Activated CD4-positive, alpha-beta memory T cell treated with anti-CD3 and anti-CD28 coated beads for 36 hours (primary cell): ENCODE measurements around the gene HMGN3. TPM values are rescaled to one million over a fixed set of nuclear protein-coding genes. Genes with fewer than 3 reads are reported as not detected.
A peak's percentile ranks its signal among the peaks of the same experiment; 100 is the strongest.
"Not testable (repeated sequence)": the region's sequence is repeated elsewhere in the genome, so short reads cannot be mapped to it uniquely, and the experiment has no call there.

Experiments used
- CTCF ChIA-PET: fragments of 350-600 bp; sonication (Branson Sonifier 250); formaldehyde crosslinking; loops from one replicate; lab custom pipeline; 2021; ENCODE audit warnings: antibody characterized with exemption, inconsistent platforms; lab: Charles Lee
- POLR2A ChIA-PET: fragments of 350-600 bp; sonication (Branson Sonifier 250); formaldehyde crosslinking; loops from one replicate; lab custom pipeline; 2021; ENCODE audit warnings: antibody characterized with exemption; lab: Charles Lee
- DNase-seq: peaks from one replicate; pipeline ENCODE4 v3.0.0-alpha.2; 2020
- H3K27ac Mint-ChIP-seq: one replicate; pipeline ENCODE4 v1.8.0; 2021; ENCODE audit warnings: mixed read lengths
- H3K27me3 Mint-ChIP-seq: one replicate; pipeline ENCODE4 v1.8.0; 2021; ENCODE audit warnings: mixed read lengths
- H3K36me3 Mint-ChIP-seq: one replicate; pipeline ENCODE4 v1.8.0; 2021; ENCODE audit warnings: mixed read lengths
- H3K4me1 Mint-ChIP-seq: one replicate; pipeline ENCODE4 v1.8.0; 2021; ENCODE audit warnings: low read depth, mixed read lengths
- H3K4me3 Mint-ChIP-seq: one replicate; pipeline ENCODE4 v1.8.0; 2021; ENCODE audit warnings: mild to moderate bottlenecking, mixed read lengths
- H3K9me3 Mint-ChIP-seq: one replicate; pipeline ENCODE4 v1.8.0; 2021; ENCODE audit warnings: mixed read lengths
- intact Hi-C: fragments of 100-400 bp; cut with micrococcal nuclease; formaldehyde crosslinking; loops from one replicate; pipeline ENCODE4 v1.15.1; 2023
- total RNA-seq, 2 experiments: library from RNA; stranded (reverse); gene quantifications; one replicate each; pipeline ENCODE4 v1.2.3, GENCODE V29; 2021

The HMGN3 gene
- total RNA-seq, result 10 to 100 TPM; 37.4 to 39.8 TPM

DNA sequence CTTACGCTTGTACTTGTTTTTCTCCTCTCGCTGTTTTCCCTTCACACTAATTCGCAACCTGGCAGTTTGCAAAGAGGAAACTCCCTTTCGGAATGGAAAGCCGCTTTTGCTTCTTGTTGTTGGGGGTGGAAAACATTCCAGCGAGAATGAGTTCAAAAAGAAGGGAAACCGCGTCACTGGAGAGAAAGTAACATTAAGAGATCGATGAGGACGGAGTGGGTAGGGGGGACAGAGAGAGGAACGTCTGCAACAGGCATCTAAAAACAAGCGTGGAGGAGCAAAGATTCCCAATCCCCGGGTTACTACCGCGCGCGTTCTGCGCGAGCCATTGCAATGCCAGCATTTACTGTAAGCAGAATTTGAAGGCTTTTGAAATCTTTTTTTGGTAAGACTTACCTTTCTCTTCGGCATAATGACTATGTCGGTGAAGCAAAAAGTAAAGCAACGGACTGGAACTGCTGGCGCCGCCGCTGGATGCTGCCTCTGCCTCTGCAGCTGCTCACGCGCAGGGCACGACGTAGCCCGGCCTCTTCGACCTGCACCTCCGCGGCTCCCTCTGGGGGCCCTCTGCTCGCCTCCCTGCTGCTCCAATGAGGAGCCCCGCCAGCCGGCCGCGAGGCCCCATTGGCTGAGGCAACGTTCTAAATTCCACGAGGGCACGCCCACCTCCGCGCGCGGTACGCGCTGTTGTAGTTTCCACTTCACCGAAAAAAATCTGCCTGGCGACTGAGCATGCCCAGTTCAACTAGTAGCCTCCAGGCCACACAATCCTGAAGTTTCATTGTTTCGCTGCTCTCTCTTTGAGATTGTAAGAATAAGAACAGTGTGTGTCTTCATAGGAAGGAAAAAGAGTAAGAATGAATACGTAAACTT is at the start of gene HMGN3:
Gene HMGN3, minus strand, starts transcription at position 533 of the 873 bp plus-strand sequence.
- POLR2A ChIA-PET, result no interaction called here
- intact Hi-C loops, result loop anchor here (1.0 to 10.0 kb wide), 5 partner anchors 156 to 870 kb away; partner anchors contain the start of genes BCKDHB, IRAK1BP1, LCA5 and PHIP
- H3K27me3 Mint-ChIP-seq, result no peaks in the 10 kb centered on the region

DNA sequence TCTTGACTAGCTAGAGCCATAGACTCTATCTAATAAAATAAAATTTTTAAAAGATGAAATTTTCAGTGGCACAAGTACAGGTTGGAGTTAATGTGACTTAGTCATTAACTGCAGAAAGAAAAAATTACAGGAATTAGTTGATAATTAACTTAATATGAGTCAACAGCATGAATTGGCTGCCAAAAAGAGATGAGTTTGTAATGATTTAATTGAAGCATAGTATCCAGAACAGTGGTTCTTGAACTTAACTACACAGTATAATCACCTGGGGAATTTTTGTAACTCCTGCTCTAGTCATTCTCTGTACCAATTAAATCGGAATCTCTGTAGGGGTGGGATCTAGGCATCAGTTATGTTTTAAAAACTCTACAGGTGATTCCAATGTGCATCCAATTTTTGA is 46.3 kb upstream of the HMGN3 start:
- POLR2A ChIA-PET, result no interaction called here
- intact Hi-C loops, result no loop called here

More for the DNA sequence above, at the start of gene HMGN3:
- DNase-seq, result peak; percentile 95
- peak within 1 kb of the TSS; percentile 79 for H3K27ac Mint-ChIP-seq
- no peaks in the 10 kb centered on the region for H3K9me3 Mint-ChIP-seq
- H3K4me3 Mint-ChIP-seq, result peak within 1 kb of the TSS; percentile 88
- H3K4me1 Mint-ChIP-seq, result peaks cover 15% of the 10 kb centered on the region
- peaks cover 4% of the 10 kb centered on the region for H3K36me3 Mint-ChIP-seq
- CTCF ChIA-PET, result interaction anchor here (1.6 kb wide), 1 partner anchor 17 kb away, joined by 4 read pairs; no protein-coding TSS in a partner anchor

DNA sequence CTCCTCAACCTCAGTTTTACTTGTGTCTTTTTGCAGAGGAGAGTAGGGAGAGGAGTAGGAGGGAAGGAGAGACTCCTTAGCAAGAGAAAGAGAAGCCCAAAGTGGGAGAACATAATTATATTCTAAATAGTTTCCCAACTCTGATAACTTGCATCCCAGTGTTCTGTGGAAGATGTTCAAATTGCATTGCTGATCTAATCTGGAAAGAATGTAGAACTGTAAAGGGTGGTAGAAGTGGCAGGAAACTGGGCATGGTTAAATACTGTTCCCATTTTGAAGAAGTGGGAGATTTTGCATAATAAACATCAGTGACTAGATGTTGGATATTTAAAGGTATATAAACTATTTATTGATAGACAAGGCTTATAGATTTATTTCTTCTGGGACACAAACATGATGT is 42.6 kb upstream of the HMGN3 start:
- Mint-ChIP-seq H3K4me3 (no peak overlapping the region), H3K27ac (no peak overlapping the region), H3K9me3 (peaks cover 11% of the 10 kb centered on the region), H3K4me1 (no peaks in the 10 kb centered on the region), H3K27me3 (no peaks in the 10 kb centered on the region), H3K36me3 (no peaks in the 10 kb centered on the region)
- intact Hi-C loops, result no loop called here
- no peak for DNase-seq
- CTCF ChIA-PET, result no interaction called here
- POLR2A ChIA-PET, result no interaction called here

More for the DNA sequence above, 46.3 kb upstream of the HMGN3 start:
- CTCF ChIA-PET, result no interaction called here
- no peak for DNase-seq
- H3K27me3 Mint-ChIP-seq, result peaks cover under 1% of the 10 kb centered on the region
- H3K27ac Mint-ChIP-seq, result no peak overlapping the region
- H3K4me1 Mint-ChIP-seq, result no peaks in the 10 kb centered on the region
- H3K36me3 Mint-ChIP-seq, result no peaks in the 10 kb centered on the region
- no peak overlapping the region for H3K4me3 Mint-ChIP-seq
- H3K9me3 Mint-ChIP-seq, result peaks cover 11% of the 10 kb centered on the region

DNA sequence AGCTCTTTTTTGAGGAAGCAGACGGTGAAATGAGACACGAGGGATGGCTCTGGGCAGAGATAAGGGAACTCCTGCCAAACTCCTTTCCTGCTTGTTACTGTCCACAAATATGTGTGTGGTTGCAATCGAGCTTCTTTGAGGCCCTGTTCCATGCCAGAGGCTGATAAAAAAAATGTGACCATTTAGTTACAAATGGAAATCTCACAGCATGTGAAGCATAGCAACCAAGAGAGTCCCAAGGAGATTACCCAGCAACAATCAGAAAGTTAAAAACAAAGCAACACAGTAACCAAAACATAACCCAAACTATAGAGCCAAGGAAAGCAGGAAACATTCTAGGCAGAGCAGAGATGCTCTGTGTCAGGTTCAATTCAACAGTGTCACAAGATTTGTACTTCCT is 35.4 kb upstream of the HMGN3 start:
- peaks cover 8% of the 10 kb centered on the region for H3K27me3 Mint-ChIP-seq
- H3K9me3 Mint-ChIP-seq, result no peaks in the 10 kb centered on the region
- intact Hi-C loops, result no loop called here
- H3K36me3 Mint-ChIP-seq, result no peaks in the 10 kb centered on the region
- no peak overlapping the region for H3K4me3 Mint-ChIP-seq
- DNase-seq, result no peak
- no peaks in the 10 kb centered on the region for H3K4me1 Mint-ChIP-seq
- POLR2A ChIA-PET, result no interaction called here
- H3K27ac Mint-ChIP-seq, result no peak overlapping the region
- CTCF ChIA-PET, result interaction anchor here (0.6 kb wide), 1 partner anchor 19 kb away, joined by 3 read pairs; no protein-coding TSS in a partner anchor

DNA sequence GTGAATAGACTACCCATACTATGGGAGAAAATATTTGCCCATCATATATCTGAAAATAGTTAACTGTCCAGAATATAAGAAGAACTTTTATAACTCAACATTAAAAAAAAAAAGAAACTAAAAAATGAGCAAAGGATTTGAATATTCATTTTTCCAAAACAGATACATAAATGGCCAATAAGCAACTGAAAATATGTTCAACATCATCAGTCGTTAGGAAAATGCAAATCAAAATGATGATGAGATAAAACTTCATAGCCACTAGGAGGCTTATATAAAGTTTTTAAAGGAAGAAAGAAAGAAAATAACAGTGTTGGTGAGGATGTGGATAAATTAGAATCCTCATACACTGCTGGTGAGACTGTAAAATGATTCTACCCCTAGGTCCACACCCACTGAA is 32.6 kb upstream of the HMGN3 start:
- Mint-ChIP-seq H3K9me3 (no peaks in the 10 kb centered on the region), H3K4me3 (no peak overlapping the region), H3K27ac (no peak overlapping the region), H3K27me3 (peaks cover 14% of the 10 kb centered on the region), H3K36me3 (no peaks in the 10 kb centered on the region), H3K4me1 (no peaks in the 10 kb centered on the region)
- POLR2A ChIA-PET, result no interaction called here
- CTCF ChIA-PET, result no interaction called here
- no peak for DNase-seq
- intact Hi-C loops, result no loop called here

DNA sequence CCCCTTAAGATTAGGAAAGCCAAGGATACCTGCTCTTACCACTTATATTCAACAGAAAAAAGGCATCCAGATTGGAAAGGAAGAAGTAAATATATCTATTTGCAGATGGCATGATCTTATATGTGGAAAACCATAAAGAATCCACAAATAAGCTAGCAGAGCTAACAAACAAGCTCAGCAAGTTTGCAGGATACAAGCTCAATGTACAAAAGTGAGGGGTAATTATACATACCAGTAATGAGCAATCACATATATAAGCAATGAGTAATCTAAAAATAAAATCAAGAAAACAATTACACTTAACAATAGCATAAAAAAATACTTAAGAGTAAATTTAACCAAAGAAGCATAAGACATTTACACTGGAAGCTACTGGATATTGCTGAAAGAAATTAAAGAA is 31.6 kb upstream of the HMGN3 start:
- POLR2A ChIA-PET, result no interaction called here
- H3K27ac Mint-ChIP-seq, result no peak overlapping the region

DNA sequence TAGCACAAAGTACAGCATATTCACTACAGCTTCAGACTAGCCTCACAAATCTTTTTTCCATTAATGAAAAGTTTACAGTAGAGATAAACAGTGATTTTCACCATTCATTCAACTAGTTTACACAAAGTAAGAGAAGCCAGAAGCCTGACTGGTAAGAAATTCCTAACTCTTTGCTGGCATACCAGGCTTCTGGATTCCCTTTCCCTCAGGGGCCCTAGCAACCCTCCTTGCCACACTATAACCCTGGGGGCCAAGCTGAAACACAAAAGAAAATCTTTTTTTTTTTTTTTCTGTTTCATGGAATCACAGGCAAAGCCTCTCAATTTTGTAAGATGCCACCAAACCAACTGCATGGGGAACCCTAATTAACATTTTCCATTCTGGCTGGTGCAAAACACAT is 28.9 kb upstream of the HMGN3 start:
- Mint-ChIP-seq H3K27ac (no peak overlapping the region), H3K4me3 (no peak overlapping the region), H3K9me3 (no peaks in the 10 kb centered on the region), H3K27me3 (peaks cover 10% of the 10 kb centered on the region), H3K36me3 (no peaks in the 10 kb centered on the region), H3K4me1 (no peaks in the 10 kb centered on the region)
- ChIA-PET CTCF (no interaction called here), POLR2A (no interaction called here)
- DNase-seq, result no peak
- intact Hi-C loops, result no loop called here

More for the DNA sequence above, 31.6 kb upstream of the HMGN3 start:
- CTCF ChIA-PET, result no interaction called here
- Mint-ChIP-seq H3K36me3 (no peaks in the 10 kb centered on the region), H3K27me3 (peaks cover 16% of the 10 kb centered on the region), H3K4me1 (no peaks in the 10 kb centered on the region), H3K9me3 (no peaks in the 10 kb centered on the region), H3K4me3 (no peak overlapping the region)
- no peak for DNase-seq
- intact Hi-C loops, result no loop called here

DNA sequence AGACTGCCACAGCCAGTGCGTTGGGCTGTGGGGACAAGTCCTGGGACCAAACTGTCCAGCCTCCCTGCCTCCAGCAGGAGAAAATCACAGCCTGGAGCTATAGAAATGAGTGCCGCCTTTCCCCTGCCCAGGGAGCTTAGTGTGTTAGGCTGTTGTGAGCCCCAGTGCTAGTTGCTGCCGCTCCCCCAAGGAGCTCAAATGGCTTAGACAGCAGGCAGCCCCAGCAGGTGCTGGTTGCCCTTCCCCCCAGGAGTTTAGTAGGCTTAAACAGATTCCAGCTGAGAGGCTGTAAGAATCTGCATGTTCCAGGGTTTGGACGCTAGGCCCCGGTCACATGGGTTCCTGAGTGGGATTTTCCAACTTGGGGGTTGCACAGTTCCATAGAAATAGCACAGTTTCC is 27.2 kb upstream of the HMGN3 start:
- ChIA-PET POLR2A (no interaction called here), CTCF (no interaction called here)
- no peak for DNase-seq
- no peaks in the 10 kb centered on the region for H3K36me3 Mint-ChIP-seq
- intact Hi-C loops, result no loop called here
- H3K27ac Mint-ChIP-seq, result no peak overlapping the region
- H3K4me1 Mint-ChIP-seq, result no peaks in the 10 kb centered on the region
- peaks cover 8% of the 10 kb centered on the region for H3K27me3 Mint-ChIP-seq
- H3K9me3 Mint-ChIP-seq, result no peaks in the 10 kb centered on the region
- no peak overlapping the region for H3K4me3 Mint-ChIP-seq

DNA sequence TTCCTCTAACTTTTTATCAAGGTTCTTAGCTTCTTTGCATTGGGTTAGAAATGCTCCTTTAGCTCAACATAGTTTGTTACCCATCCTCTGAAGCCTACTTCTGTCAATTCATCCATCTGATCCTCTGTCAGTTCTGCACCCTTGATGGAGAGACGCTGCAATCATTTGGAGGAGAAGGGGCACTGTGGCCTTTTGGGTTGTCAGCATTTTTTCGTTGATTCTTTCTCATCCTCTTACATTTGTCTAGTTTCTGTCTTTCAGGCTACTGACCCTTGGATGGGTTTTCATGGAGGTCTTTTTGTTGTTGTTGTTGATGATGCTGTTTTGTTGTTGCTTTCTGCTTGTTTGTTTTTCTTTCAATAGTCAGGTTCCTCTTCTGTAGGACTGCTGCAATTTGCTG is 26.3 kb upstream of the HMGN3 start:
- Mint-ChIP-seq H3K36me3 (no peaks in the 10 kb centered on the region), H3K4me3 (no peak overlapping the region), H3K4me1 (no peaks in the 10 kb centered on the region), H3K27ac (no peak overlapping the region), H3K27me3 (peaks cover 8% of the 10 kb centered on the region), H3K9me3 (peaks cover 2% of the 10 kb centered on the region)
- ChIA-PET CTCF (no interaction called here), POLR2A (no interaction called here)
- intact Hi-C loops, result no loop called here
- no peak for DNase-seq

DNA sequence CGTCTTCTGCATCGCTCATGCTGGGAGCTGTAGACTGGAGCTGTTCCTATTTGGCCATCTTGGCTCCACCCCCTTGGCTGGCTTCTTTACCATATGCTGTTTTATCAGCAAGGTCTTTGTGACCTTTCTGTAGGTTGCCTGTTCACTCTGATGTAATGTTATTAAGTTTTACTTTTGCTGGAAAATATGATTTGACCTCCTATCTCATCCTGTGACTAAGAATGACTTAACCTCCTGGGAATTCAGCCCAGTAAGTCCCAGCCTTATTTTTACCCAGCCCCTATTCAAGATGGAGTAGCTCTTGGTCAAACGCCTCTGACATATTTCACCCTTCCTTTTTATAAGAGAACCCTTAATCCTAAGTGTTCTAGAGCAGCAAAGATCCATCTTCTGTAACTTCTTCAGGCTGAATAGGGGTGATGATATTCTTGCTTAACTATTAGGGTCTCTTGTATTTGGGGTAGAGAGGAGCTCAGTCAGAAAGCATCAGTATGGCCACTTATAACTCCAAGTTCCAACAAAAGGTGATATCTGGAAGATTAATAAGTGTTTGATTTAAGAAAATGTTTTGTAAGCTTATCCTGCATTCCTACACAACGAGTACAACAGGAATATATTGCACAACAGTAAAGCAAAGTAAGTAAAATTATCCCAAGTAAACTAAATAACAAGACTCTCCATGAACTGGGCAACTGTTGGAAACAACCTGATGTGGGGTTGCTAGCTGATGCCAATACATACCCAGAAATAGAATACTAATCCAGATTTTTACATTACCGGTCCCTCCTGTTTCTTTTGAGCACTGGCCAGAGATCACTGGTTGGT is 23.1 kb upstream of the HMGN3 start:
- Mint-ChIP-seq H3K36me3 (no peaks in the 10 kb centered on the region), H3K4me3 (no peak overlapping the region), H3K4me1 (no peaks in the 10 kb centered on the region), H3K9me3 (peaks cover 13% of the 10 kb centered on the region), H3K27me3 (peaks cover 9% of the 10 kb centered on the region), H3K27ac (no peak overlapping the region)
- DNase-seq, result no peak
- CTCF ChIA-PET, result no interaction called here
- POLR2A ChIA-PET, result no interaction called here
- intact Hi-C loops, result no loop called here

DNA sequence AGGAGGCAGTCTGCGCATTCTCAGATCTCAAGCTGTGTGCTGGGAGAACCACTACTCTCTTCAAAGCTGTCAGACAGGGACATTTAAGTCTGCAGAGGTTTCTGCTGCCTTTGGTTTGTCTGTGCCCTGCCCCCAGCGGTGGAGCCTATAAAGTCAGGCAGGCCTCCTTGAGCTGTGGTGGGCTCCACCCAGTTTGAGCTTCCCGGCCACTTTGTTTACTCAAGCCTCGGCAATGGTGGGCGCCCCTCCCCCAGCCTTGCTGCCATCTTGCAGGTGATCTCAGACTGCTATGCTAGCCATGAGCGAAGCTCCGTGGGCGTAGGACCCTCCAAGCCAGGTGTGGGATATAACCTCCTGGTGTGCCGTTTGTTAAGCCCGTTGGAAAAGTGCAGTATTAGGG is 22.3 kb upstream of the HMGN3 start:
- H3K27me3 Mint-ChIP-seq, POLR2A ChIA-PET, H3K4me3 Mint-ChIP-seq, DNase-seq, H3K36me3 Mint-ChIP-seq, H3K27ac Mint-ChIP-seq, H3K4me1 Mint-ChIP-seq, CTCF ChIA-PET, intact Hi-C loops: not testable (repeated sequence)
- H3K9me3 Mint-ChIP-seq, result peaks cover 13% of the 10 kb centered on the region

DNA sequence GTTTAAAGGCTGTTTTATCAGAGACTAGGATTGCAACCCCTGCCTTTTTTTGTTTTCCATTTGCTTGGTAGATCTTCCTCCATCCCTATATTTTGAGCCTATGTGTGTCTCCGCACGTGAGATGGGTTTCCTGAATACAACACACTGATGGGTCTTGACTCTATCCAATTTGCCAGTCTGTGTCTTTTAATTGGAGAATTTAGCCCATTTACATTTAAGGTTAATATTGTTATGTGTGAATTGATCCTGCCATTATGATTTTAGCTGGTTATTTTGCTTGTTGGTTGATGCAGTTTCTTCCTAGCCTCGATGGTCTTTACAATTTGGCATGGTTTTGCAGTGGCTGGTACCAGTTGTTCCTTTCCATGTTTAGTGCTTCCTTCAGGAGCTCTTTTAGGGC is 20.6 kb upstream of the HMGN3 start:
- H3K27ac Mint-ChIP-seq, H3K4me1 Mint-ChIP-seq, CTCF ChIA-PET, DNase-seq, POLR2A ChIA-PET, H3K27me3 Mint-ChIP-seq, H3K36me3 Mint-ChIP-seq, H3K4me3 Mint-ChIP-seq, intact Hi-C loops: not testable (repeated sequence)
- H3K9me3 Mint-ChIP-seq, result peaks cover 13% of the 10 kb centered on the region
